Left lobe of liver (tissue), 2 donors: Measurements from ENCODE around the gene TBX15. TPM values are rescaled to one million over a fixed set of nuclear protein-coding genes. Genes with fewer than 3 reads are reported as not detected.
"Not testable (repeated sequence)": the region's sequence is repeated elsewhere in the genome, so short reads cannot be mapped to it uniquely, and the experiment has no call there.

Experiments used
- ATAC-seq: fragments of 200-7000 bp; cut with Tn5 transposase; one replicate; pipeline ENCODE4 v1.9.1; 2020; ENCODE audit warnings: mild to moderate bottlenecking, moderate library complexity
- DNase-seq: peaks from one replicate; pipeline ENCODE4 v3.0.0-alpha.2; 2020; ENCODE audit warnings: low spot score
- total RNA-seq: library from RNA; stranded (reverse); gene quantifications from one replicate; pipeline ENCODE4 v1.2.1, GENCODE V29; 2021
- donor health status: DM: no; HTN: no; CAD: no; lungs with moderate emphysema.
- donor health status: DM: no; HTN: yes; CAD: no.

Gene TBX15
- total RNA-seq, 1 donor from 2014 or later, result 15.0 TPM

GRCh38 chr1:118928739-118929554, 59.2 kb downstream of the TBX15 start:
- peak; percentile 56 for ATAC-seq
- no peak for DNase-seq

GRCh38 chr1:118927427-118928187, 60.5 kb downstream of the TBX15 start:
- ATAC-seq (no peak), DNase-seq (no peak)

- ATAC-seq (no peak), DNase-seq (no peak)
Measured at GRCh38 chr1:118926261-118926660, 61.9 kb downstream of the TBX15 start.

GRCh38 chr1:118925651-118926050, 62.5 kb downstream of the TBX15 start:
- DNase-seq (no peak), ATAC-seq (no peak)

GRCh38 chr1:118923319-118923718, 64.8 kb downstream of the TBX15 start:
- DNase-seq (no peak), ATAC-seq (peak; percentile 49)

GRCh38 chr1:118921994-118922393, 66.1 kb downstream of the TBX15 start:
- ATAC-seq (no peak), DNase-seq (no peak)

GRCh38 chr1:118920124-118920717, 67.9 kb downstream of the TBX15 start:
- no peak for ATAC-seq
- DNase-seq, result no peak

- DNase-seq, result no peak
- no peak for ATAC-seq
Measured at GRCh38 chr1:118918940-118919259, 69.2 kb downstream of the TBX15 start.

GRCh38 chr1:118918230-118918939, 69.8 kb downstream of the TBX15 start:
- DNase-seq (no peak), ATAC-seq (no peak)

- DNase-seq, ATAC-seq: not testable (repeated sequence)
Measured at GRCh38 chr1:118916346-118916745, 71.8 kb downstream of the TBX15 start.

- peak; percentile 83 for ATAC-seq
- peak; percentile 77 for DNase-seq
Measured at GRCh38 chr1:118914379-118915161, 73.6 kb downstream of the TBX15 start.

- DNase-seq (no peak), ATAC-seq (peak; percentile 53)
Measured at GRCh38 chr1:118913818-118914217, 74.3 kb downstream of the TBX15 start.

GRCh38 chr1:118912574-118912973, 75.6 kb downstream of the TBX15 start:
- ATAC-seq (peak; percentile 49), DNase-seq (no peak)

- no peak for DNase-seq
Measured at GRCh38 chr1:118911571-118911970, 76.6 kb downstream of the TBX15 start.

GRCh38 chr1:118907466-118907865, 80.7 kb downstream of the TBX15 start:
- ATAC-seq, result peak; percentile 23
- no peak for DNase-seq

More at GRCh38 chr1:118911571-118911970, 76.6 kb downstream of the TBX15 start:
- peak; percentile 34 for ATAC-seq

- DNase-seq, result no peak
- no peak for ATAC-seq
Measured at GRCh38 chr1:118905671-118906070, 82.5 kb downstream of the TBX15 start.

GRCh38 chr1:118905196-118905595, 82.9 kb downstream of the TBX15 start:
- DNase-seq (peak; percentile 60), ATAC-seq (peak; percentile 72)

GRCh38 chr1:118902711-118903191, 85.4 kb downstream of the TBX15 start:
- ATAC-seq (peak; percentile 62), DNase-seq (peak; percentile 46)

- ATAC-seq (no peak), DNase-seq (no peak)
Measured at GRCh38 chr1:118902299-118902698, 85.8 kb downstream of the TBX15 start.
